H1 (cell line): ENCODE data around the gene TEKTIP1.

Experiments
- ATF2 ChIP-seq: IDR thresholded peaks from 2 replicates; pipeline ENCODE4 v1.6.1; 2012; ENCODE audit warnings: low read length, inconsistent platforms
- ATF3 ChIP-seq: IDR thresholded peaks from 2 replicates; pipeline ENCODE4 v1.6.1; 2011; ENCODE audit warnings: low read depth, mild to moderate bottlenecking, low read length; ENCODE audit not compliant: insufficient read depth
- CTCF ChIP-seq, 3 experiments: IDR thresholded peaks; 1 replicate in 2 of 3; 2 replicates in 1 of 3; pipeline versions ENCODE4 v1.5.1 to v1.6.1; 2011; ENCODE audit warnings: low read length in 3 of 3, mild to moderate bottlenecking in 3 of 3, inconsistent platforms in 2 of 3, low read depth in 1 of 3, moderate library complexity in 1 of 3; ENCODE audit not compliant: insufficient read depth in 1 of 3; ENCODE audit errors: control extremely low read depth in 1 of 3
- EP300 ChIP-seq, 2 experiments: IDR thresholded peaks; 1 replicate in 1 of 2; 2 replicates in 1 of 2; pipeline ENCODE4 v1.6.1; 2011 to 2012; ENCODE audit warnings: low read depth in 2 of 2, low read length in 2 of 2, mild to moderate bottlenecking in 2 of 2, borderline replicate concordance in 1 of 2, inconsistent platforms in 1 of 2, moderate library complexity in 1 of 2
- GABPA ChIP-seq: IDR thresholded peaks from 2 replicates; pipeline ENCODE4 v1.6.1; 2011; ENCODE audit warnings: mild to moderate bottlenecking, low read length, moderate library complexity, borderline replicate concordance; ENCODE audit not compliant: insufficient read depth
- HDAC6 ChIP-seq: IDR thresholded peaks from one replicate; pipeline ENCODE4 v1.7.1; 2012; ENCODE audit warnings: low read depth, mild to moderate bottlenecking, inconsistent platforms, low read length, moderate library complexity
- JUND ChIP-seq: IDR thresholded peaks from 2 replicates; pipeline ENCODE4 v1.6.1; 2011; ENCODE audit warnings: mild to moderate bottlenecking, improper control_type of control experiment, low read length
- POLR2A ChIP-seq, 2 experiments: IDR thresholded peaks; 1 replicate in 1 of 2; 2 replicates in 1 of 2; pipeline ENCODE4 v1.6.1; 2011; ENCODE audit warnings: low read depth in 2 of 2, low read length in 2 of 2, mild to moderate bottlenecking in 2 of 2; ENCODE audit errors: control extremely low read depth in 1 of 2
- SP2 ChIP-seq: IDR thresholded peaks from 2 replicates; pipeline ENCODE4 v1.6.1; 2012; ENCODE audit warnings: mild to moderate bottlenecking, low read length, inconsistent platforms
- ZNF274 ChIP-seq: IDR thresholded peaks from 2 replicates; pipeline ENCODE4 v1.7.0; 2012; ENCODE audit warnings: low read length, borderline replicate concordance; ENCODE audit errors: extremely low read depth

- peak; percentile 64 to 93 (median 66) for TF ChIP-seq CTCF (IDR thresholded peaks at IDR 0.05; ENCODE audit: control extremely low read depth in 1 of 3, insufficient read depth in 1 of 3, low read depth in 1 of 3, low read length in 3 of 3)
- no peak for TF ChIP-seq JUND
- no peak for TF ChIP-seq POLR2A (IDR thresholded peaks at IDR 0.05; ENCODE audit: control extremely low read depth in 1 of 2, low read depth in 2 of 2, low read length in 2 of 2)
- TF ChIP-seq HDAC6: no peak
- peak; percentile 49; the same call in 1 of the 2 replicates for TF ChIP-seq GABPA
- TF ChIP-seq ATF3: no peak
- no peak for TF ChIP-seq ATF2
- no peak for TF ChIP-seq SP2
- no peak for TF ChIP-seq ZNF274
- TF ChIP-seq EP300 (IDR thresholded peaks at IDR 0.05; ENCODE audit: borderline replicate concordance in 1 of 2, low read depth in 2 of 2, low read length in 2 of 2): no peak
These were observed 47.2 kb downstream of the TEKTIP1 start for GRCh38 chr19:3586127-3586626.
